ENCODE data around the gene PTGES3L.
"Not testable (repeated sequence)": the region's sequence is repeated elsewhere in the genome, so short reads cannot be mapped to it uniquely, and the experiment has no call there.

The PTGES3L gene

DNA sequence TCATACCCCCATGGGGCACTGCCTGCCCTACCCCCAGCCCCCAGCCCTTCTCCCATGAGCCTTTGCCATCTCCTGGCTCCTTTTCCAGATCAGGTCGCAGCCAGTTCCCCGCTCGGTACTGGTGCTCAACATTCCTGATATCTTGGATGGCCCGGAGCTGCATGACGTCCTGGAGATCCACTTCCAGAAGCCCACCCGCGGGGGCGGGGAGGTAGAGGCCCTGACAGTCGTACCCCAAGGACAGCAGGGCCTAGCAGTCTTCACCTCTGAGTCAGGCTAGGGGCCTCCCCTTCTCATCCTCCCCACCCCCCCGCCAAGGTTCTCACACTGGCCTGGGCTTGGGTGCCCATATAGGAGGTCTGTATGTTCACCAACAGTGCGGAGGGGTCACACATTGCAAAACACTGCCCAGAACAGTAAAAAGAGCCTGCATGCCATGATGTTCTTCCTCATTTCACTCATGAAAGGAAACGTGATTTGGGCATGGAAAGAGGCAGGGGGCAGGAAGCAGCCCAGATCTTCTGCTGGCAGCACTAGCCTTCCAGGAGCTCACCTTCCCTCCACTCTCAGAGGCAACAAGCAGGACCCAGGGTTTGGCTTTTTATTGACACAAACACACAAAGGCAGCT is 34.3 kb upstream of the PTGES3L start:
- no peak for DNase-seq (ENCODE audit: low read depth, low spot score)

GRCh38 chr17:43013296-43013695 is 33.4 kb upstream of the PTGES3L start:
- no peak for DNase-seq (ENCODE audit: low read depth, low spot score)

DNA sequence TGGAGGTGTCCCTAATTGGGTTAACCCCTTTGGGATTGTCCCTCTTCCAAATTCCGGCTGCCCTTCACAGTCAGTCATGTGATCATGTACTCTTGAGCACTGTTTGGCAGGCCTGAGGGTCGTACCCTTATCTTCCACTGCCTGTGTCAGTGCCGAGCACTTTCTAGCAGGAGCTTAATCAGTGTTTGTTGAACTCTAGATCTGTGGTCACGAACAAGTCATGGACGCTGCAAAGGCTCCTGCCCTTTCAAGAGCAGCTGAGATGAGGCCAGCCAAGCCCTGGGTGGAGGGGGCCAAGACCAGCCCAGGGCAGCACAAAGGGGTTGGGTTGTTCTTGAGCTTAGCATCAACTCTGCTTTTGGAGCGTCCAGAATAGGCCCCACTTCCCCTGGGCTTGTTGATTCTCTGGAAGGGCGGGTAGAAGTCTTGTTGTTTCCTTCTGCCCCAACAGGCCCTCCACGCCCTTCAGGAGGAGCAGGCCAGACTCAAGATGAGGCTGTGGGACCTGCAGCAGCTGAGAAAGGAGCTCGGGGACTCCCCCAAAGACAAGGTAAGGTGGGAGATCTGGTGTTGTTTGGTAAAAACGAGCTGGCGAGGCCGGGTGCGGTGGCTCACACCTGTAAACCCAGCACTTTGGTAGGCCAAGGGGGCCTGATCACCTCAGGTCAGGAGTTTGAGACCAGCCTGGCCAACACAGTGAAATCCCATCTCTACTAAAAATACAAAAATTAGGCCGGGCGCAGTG is 32.0 kb upstream of the PTGES3L start:
- no peak for DNase-seq (ENCODE audit: low read depth, low spot score)

GRCh38 chr17:43010667-43011308 is 30.9 kb upstream of the PTGES3L start:
- no peak for DNase-seq (ENCODE audit: low read depth, low spot score)

- DNase-seq (ENCODE audit: low read depth, low spot score), result peak; percentile 90
Observed at GRCh38 chr17:43006639-43007551, 27.0 kb upstream of the PTGES3L start, which contains the start of gene IFI35. IFI35 (plus strand) TSS chr17:43006784; CDS start chr17:43006948, 164 bp downstream.

GRCh38 chr17:43003542-43004172 is 23.8 kb upstream of the PTGES3L start:
- DNase-seq (ENCODE audit: low read depth, low spot score), result peak; percentile 61

GRCh38 chr17:43000894-43001293 is 21.0 kb upstream of the PTGES3L start:
- DNase-seq (ENCODE audit: low read depth, low spot score), result not testable (repeated sequence)

- DNase-seq (ENCODE audit: low read depth, low spot score), result no peak
Observed at GRCh38 chr17:42999003-42999525, 19.2 kb upstream of the PTGES3L start.

- DNase-seq (ENCODE audit: low read depth, low spot score), result peak; percentile 100
Observed at GRCh38 chr17:42997984-42998938, 18.4 kb upstream of the PTGES3L start, which contains the start of gene RPL27. RPL27 (plus strand) TSS chr17:42998419; CDS start chr17:42998751, 332 bp downstream.

GRCh38 chr17:42997390-42997983 is 17.6 kb upstream of the PTGES3L start:
- no peak for DNase-seq (ENCODE audit: low read depth, low spot score)

GRCh38 chr17:42993913-42994312 is 14.0 kb upstream of the PTGES3L start:
- not testable (repeated sequence) for DNase-seq (ENCODE audit: low read depth, low spot score)

- DNase-seq (ENCODE audit: low read depth, low spot score), result no peak
Observed at GRCh38 chr17:42992872-42993271, 13.0 kb upstream of the PTGES3L start.

DNA sequence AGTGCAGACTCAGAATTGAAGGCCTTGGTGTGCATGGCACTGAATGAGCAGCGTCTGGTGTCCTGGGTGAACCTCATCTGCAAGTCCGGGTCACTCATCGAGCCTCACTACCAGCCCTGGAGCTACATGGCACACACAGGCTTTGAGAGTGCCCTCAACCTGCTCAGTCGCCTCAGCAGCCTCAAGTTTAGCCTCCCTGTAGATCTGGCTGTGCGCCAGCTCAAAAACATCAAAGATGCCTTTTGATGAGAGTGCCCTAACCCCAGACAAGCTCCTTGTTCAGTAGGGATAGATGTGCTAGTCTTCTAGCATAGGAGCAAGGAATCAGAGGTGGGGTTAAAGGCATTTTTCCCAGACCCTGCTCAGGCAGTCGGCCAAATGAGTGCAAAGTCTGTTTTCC is 11.6 kb upstream of the PTGES3L start:
- no peak for DNase-seq (ENCODE audit: low read depth, low spot score)

DNA sequence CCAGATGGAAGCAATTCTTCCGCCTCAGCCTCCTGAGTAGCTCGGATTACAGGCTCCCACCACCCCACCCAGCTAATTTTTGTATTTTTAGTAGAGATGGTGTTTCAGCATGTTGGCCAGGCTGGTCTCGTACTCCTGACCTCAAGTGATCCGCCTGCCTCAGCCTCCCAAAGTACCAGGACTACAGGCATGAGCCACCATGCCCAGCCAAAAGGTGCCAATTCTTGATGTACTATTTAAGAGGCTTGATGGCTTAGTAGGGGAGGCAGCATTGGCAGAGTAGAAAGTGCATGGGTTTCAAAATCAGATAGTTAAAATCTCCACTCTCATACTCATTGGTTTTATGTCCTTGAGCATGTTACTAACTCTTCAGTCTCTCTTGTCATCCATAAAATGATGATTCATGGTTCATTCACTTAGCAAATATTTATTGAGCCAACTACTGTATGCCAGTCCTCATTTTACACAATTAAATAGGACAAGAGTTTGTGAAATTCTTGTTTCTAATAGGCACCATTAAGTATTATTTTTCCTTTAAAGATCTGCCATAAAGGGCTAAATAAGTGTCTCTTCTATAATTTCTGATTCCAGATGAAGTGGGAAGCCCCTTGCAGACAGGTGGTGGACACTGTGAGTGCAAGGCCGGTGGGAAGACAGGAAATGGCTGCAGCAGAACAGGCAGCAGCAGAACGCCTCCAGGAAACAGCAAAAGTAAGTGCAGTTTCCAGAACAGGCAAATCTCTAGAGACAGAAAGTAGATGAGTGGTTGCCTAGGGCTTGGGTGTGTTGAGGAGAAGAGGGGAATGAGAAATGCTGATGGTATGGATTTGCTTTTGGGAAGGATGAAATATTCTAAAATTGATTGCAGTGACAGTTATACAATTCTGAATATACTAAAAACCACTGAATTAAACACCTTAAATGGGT is 10.1 kb upstream of the PTGES3L start:
- no peak for DNase-seq (ENCODE audit: low read depth, low spot score)

DNA sequence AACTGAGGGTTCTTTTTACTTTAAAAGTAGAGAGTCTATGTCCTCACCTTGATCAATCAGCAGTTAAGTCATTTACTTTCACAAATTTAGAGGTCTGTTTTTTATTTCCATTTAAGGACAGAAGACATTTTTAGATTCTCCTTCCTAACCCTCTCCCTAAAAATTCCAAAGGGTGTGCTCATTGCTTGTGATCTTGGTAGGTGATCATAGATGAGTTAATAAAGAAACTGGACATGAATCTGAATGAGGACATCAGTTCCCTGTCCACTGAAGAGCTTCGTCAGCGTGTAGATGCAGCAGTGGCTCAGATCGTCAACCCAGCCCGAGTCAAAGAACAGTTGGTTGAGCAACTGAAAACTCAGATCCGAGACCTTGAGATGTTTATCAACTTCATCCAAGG is 9.3 kb upstream of the PTGES3L start:
- no peak for DNase-seq (ENCODE audit: low read depth, low spot score)

DNA sequence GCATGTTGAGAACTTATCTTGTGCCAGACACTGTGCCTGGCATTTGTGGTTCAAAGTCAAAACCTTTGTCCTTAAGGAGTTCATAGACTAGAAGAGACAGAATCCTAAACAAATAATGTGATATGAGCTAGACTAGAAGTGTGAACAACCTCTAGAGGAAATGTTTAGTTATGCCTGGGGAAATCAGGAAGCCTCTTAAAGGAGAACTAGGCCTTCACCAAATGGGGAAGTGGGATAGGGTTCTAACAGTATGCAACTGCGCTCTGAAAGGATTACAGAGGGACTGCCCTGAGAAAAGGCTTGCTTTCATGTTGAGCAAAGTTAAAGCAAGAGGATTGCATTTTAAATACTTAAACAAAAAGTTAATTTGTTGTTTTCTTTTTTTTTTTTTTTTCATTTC is 5.3 kb upstream of the PTGES3L start:
- DNase-seq (ENCODE audit: low read depth, low spot score), result no peak

- DNase-seq (ENCODE audit: low read depth, low spot score), result no peak
Observed at GRCh38 chr17:42982266-42982665, 2.4 kb upstream of the PTGES3L start.

GRCh38 chr17:42980766-42981397 is 1.0 kb upstream of the PTGES3L start:
- DNase-seq (ENCODE audit: low read depth, low spot score), result peak; percentile 67
